GDM1 (cell line): ENCODE measurements around the gene CALY.
"Not testable (repeated sequence)": the region's sequence is repeated elsewhere in the genome, so short reads cannot be mapped to it uniquely, and the experiment has no call there.

Source experiments
- DNase-seq: peaks from one replicate; lab custom pipeline; 2025; lab: John Stamatoyannopoulos, UW

CALY gene

DNA sequence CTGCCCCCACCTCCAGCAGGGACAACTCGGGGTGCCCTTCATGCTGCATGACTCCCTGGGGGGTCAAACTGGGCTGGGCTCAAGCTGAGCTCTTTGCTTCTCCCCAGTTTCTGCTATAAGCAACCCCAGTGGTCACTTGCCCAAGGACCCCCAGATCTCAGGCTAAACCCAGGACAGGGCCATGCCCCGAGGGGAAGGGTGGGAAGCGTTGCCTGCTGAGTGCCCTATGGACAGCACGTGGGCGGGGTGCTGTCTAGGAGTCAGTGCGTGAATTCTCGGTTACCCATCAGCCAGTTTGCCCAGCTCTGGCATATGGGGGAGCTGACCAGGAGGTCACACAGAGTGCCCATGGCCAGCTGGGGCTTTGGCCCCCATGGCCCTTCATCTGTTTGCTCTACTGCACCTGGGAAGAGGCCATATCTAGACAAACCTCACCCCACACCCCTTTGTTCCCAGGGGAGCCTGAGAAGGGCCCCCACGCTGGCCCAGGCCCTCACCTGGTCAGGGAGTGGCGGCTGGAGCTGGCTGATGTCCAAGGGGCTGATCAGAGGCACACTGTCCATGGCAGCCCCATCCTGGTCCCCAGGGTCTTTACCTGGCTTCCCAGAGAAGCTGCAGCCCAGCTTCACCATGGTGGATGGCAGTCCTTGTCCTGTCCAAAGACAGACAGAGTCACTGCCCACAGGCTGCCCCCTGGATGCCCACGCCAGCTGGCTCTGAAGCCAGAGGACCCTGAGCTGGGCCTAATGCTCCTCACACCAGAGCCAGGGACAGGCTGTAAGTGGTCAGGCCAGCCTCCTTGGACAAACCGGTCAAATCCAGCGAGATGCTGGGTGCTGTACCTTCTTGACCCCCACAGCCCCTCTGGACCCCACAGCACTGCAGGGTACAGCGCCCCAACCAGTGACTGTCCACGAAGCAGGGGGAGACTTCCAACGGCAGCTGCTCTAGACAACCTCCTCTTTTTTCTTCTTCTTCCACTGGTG, 8.0 kb downstream of the CALY start:
- no peak for DNase-seq

DNA sequence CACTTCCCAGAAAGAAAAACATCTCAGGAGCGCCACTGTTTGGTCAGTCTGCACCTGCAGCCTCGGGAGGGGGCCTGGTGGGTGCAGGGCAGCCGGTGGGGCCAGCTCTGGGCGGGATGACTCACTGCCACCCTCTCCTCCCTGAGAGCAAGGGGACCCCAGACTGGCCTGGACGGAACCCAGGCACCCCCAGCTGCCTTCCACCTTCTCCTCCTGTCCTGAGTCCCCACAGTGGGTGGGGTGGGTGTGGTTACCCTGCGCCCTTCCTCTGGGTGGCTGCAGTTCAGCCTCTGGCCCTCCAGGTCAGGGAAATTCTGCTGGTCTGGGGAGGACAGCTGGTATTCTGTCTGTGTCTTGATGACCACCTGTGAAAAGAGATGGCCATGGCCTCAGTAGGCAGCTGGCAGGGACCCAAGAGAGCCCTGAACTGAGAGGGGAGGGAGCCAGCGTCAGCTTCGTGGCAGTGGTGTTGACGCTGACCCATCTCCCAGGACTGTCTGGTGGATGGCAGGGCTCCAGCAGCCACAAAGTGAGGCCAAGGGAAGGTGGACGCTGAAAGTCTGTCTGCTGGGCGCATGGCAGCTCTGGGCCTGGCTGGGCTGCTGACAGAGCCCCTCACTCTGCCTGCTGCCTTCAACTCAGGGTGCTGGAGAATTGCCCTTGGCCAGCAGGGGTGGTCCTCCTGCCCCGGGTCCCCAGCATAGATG, 8.9 kb downstream of the CALY start:
- no peak for DNase-seq

DNA sequence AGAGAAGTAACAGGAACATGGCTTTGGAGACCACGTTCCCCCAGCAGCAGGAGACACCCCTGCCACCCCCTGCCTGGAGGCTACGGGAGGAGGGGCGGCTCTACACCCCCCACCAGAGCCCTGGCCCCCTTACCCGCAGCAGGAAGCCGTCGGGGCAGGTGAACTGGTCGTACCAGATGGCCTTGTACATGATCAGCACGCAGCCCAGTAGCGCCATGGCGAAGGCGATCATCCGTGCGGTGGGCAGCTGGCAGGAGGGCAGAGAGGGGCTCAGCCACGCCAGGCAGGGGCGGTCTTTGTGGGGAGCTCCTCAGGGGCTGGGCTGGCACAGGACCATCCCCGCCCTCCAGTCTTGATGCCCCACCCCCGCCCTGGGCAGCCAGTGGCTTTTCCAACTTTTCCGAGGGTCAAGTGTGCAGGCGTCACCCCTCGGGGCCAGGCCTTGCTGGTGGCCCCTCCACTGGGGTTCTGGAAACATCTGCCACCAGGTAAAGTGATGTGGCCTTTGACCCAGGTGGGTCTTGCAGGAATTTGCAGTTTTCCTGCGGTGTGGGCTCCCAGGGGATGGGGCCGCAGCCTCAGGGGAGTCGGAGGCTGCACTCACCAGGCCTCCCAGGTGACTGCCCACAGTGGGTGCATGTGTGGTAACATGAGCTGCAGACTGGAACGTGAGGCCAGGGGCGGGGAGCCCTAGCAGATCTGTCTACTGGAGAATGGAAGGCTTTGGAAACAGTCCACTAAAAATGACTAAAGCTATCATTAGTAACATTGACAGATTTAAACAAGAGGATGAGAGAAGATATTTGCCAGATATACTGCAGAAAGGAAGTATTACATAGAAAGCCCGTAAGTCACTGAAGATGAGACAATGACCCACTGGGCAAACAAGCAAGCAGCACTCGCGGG, 9.7 kb downstream of the CALY start:
- DNase-seq: no peak

DNA sequence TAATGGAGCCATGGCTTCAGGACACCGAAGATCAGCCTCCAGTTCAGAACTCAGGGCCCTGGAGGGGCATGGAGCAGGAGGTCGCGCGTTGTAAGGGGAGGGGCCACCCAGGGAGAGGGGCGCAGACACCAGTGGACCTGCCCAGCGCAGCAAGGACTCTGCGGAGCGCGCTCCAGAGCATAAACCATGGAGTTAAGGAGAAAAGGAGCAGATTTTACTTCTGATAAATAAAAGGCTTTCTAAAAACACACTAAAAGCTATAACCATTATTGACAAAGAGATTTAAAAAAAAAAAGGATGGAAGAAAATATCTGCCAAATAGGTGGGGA, 10.5 kb downstream of the CALY start:
- no peak for DNase-seq

DNA sequence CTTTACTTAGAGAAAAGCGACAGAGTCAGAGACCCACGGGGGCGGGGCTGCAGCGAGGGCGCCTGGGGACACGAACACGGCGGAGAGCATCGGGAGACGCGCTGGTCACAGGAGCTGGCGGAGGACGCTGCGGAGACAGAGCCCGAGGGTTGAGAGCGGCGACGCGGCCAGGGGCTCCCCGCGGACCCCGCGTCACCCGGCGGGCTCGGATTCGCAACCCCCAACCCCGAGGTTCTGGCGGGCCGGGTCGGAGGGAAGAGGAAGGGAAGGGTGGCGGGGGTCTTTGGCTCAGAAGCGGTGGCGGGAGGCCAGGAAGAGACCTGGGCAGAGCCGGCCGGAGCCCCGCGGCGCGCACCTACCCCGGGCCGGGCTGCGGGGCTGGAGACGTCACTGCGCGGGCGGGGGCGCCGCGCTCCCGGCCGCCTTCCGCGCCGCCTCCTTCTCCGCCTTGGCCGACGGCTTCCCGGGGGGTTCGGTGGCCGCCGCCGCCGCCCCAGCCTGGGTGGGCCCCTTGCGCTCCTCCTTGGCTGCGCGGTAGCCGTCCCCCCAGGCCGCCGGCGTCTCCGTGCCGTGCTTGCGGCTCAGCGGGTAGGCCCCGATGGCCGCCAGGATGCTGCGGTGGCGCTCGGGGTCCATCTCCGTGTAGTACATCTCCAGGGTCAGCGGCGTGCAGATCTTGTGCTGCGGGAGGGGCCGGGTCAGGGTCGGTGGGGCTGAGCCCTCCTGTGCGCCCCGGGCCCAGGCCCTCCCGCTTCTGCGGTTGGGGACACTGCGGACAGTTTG, 11.1 kb downstream of the CALY start:
- no peak for DNase-seq

DNA sequence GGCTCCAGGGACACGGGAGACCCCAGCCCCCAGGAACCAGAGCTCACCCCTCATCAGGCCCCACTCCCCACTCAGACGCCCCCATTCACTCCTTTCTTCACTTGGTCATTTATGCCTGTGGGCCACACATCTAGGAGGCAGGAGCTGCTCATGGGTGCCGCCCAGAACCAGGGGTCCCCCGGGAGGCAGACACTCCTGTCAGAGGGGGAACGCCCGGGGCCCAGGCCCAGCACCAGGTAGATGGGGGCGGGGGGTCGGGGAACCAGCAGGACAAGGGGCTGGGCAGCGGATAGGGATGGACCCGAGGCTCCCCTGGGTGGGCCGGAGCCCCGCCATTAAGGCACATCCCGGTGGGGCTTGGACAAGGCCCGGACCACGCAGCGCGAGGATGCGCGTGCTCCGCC, 11.8 kb downstream of the CALY start:
- DNase-seq: no peak

DNA sequence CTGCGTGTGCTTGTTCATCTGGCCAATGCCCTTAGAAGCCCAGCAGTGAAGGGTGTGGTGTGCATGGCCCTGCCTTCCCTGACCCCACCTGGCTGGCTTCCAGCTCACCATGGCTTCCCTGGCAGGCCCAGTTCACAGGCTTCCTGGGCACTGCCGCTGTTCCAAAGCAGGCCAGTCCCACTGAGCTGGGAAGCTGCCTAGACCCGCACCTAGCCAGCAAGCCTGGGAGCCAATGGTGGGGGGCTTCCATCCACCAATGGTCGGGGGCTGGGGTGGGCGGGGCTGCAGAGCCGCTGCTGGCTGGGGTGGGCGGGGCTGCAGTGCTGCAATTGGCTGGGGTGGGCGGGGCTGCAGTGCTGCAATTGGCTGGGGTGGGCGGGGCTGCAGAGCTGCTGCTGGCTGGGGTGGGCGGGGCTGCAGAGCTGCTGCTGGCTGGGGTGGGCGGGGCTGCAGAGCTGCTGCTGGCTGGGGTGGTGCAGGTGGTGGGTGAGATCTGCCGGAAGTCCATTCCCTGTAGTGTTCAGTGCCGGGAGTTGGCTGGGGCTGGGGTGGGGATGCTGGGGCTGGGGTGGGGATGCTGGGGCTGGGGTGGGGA, 12.4 kb downstream of the CALY start:
- no peak for DNase-seq

DNA sequence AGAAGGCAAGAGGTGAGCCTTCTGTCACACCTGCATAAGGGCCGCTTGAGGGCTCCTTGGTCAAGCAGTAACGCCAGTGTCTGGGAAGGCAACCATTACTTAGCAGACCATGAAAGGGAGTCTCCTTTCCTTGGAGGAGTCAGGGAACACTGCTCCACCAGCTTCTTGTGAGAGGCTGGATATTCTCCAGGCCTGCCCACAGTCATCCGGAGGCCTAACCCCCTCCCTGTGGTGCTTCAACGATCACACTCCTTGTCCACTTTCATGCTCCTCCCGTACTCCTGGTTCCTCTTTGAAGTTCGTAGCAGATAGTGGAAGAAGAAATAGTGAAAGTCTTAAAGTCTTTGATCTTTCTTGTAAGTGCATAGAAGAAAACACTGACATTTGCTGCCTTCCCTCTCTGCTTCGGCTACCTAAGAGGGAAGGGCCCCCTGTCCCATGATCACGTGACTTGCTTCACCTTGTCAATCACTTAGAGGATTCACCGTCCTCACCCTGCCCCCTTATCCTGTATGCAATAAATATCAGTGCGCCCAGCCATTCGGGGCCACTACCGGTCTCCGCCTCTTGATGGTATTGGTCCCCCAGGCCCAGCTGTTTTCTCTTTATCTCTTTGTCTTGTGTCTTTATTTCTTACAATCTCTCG, 14.5 kb downstream of the CALY start:
- DNase-seq: not testable (repeated sequence)

DNA sequence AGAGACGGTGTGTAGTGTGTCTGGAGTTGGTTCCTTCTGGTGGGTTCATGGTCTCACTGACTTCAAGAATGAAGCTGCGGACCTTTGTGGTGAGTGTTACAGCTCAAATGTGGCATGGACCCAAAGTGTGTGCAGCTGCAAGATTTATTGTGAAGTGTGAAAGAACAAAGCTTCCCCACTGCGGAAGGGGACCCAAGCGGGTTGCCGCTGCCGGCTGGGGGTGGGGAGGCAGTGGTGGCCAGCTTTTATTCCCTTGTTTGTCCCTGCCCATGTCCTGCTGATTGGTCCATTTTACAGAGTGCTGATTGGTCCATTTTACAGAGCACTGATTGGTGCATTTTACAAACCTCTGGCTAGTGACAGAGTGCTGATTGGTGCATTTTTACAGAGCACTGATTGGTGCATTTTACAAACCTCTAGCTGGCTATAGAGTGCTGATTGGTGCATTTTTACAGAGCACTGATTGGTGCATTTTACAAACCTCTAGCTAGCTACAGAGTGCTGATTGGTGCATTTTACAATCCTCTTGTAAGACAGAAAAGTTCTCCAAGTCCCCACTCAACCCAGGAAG, 15.8 kb downstream of the CALY start:
- not testable (repeated sequence) for DNase-seq

DNA sequence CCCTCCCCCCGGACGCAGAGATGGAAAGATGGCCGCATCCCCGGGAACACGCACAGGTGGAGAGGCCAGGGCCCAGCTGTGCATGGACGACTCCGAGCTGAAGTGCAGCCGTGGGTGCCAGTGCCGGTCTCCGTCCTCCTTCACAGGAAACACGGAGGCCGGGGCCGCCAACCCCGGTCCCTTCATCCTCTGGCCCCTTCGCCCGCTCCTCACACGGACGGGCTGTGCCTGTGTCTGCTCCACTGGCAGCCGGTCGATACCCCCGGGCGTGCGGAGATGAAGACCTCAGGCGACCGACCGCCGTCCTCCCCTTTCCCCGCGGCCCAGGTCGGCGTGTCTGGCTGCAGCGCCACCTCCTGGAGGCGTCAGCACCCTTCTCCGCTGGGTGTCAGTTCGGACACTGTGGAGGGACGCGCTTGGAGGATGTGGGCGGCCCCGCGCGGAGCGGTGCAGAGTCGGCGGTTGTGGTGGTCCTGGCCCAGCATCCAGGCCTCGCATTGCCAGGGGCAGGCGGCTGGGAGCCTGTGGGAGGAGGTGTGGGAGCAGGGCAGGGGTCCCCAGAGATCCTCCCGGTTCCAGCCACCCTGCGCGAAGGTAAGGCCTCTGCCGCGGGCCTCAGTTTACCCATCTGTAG, 18.1 kb downstream of the CALY start:
- DNase-seq: peak; percentile 70

DNA sequence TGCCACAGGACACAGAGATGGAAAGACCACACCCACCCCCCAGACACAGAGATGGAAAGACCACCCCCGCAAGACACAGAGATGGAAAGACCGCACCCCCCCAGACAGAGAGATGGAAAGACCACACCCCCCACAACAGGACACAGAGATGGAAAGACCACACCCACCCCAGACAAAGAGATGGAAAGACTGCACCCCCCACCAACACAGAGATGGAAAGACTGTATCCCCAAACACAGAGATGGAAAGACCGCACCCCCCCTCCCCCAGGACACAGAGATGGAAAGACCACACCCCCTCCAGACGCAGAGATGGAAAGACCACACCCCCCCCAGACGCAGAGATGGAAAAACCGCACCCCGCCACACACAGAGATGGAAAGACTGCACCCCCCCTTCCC, 20.0 kb downstream of the CALY start:
- DNase-seq: no peak

DNA sequence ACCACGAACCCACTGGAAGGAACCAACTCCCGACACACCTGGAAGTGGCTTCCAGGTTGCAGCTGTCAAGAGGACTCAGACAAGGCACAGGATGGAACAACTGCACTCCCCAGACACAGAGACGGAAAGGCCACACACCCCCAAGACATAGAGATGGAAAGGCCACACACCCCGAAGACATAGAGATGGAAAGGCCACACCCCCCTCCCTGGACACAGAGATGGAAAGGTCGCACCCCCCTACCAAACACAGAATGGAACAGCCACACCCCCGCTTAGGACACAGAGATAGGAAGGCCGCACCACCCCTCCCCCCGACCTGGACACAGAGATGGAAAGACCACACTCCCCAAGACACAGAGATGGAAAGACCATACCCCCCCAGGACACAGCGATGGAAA, 20.4 kb downstream of the CALY start:
- DNase-seq: no peak

DNA sequence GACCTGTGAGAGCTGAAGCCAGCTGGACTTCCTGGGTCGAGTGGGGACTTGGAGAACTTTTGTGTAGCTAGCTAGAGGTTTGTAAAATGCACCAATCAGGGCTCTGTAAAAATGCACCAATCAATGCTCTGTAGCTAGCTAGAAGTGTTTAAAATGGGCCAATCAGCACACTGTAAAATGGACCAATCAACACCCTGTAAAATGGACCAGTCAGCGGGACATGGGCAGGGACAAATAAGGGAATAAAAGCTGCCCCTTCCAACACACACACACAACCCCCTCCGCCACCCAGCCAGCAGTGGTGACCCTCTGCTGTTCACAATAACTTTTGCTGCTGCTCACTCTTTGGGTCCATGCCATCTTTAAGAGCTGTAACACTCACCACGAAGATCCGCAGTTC, 20.8 kb downstream of the CALY start:
- no peak for DNase-seq

DNA sequence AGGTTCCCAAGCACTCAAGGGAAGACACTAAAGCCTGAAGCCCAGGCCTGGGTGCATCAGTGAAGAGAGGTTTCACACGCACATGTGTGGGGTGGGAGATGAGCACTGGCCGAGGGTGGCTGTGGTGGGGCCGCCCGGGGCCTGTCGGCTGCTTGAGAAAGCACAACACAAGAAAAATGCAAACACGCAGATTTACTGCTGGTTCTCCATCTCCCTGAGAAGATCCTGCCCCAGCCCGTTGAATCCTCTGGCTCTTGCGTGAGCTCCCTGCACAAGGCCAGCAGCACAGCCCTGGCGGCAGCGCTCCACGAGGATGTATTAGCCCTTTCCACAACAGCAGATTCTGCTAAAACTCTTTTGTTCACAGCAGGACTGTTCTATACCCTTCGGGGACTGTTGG, 21.8 kb downstream of the CALY start:
- DNase-seq: no peak

DNA sequence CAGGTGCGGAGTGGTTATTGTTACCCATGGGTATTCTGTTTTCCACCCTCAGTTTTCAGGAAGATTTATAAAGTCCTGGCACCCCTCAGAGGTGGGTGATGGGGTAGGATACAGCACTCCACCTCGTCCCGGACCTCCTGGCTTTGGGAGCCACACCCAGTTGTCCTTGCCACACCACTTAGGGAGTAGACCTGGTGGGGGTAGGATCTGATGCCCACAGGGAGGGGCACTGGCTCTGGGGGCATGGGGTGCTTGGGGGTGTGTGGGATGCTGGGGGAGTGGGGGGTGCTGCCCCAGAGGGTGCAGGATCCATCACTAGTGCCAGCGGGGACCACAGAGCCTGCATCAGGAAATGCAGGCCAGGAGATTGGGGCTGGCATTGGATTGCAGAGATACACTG, 23.5 kb downstream of the CALY start:
- DNase-seq: no peak

DNA sequence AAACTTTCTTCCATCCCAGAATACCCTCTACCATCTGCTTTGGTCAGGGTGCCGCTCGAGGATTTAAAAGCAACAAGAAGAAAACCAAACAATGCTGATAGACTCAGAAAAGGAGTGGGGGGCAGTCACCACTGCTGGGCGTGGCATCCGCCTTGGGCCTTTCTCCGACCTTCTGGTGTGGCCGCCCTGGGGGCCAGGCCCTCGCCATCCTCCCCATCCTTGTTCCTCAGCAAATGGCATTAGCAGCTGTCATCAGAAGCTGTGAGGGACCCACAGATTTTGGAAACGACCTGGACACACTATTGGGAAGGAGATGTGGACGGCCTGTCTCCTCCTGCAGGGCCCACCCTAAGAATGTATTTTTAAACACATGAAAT, 23.9 kb downstream of the CALY start:
- no peak for DNase-seq

DNA sequence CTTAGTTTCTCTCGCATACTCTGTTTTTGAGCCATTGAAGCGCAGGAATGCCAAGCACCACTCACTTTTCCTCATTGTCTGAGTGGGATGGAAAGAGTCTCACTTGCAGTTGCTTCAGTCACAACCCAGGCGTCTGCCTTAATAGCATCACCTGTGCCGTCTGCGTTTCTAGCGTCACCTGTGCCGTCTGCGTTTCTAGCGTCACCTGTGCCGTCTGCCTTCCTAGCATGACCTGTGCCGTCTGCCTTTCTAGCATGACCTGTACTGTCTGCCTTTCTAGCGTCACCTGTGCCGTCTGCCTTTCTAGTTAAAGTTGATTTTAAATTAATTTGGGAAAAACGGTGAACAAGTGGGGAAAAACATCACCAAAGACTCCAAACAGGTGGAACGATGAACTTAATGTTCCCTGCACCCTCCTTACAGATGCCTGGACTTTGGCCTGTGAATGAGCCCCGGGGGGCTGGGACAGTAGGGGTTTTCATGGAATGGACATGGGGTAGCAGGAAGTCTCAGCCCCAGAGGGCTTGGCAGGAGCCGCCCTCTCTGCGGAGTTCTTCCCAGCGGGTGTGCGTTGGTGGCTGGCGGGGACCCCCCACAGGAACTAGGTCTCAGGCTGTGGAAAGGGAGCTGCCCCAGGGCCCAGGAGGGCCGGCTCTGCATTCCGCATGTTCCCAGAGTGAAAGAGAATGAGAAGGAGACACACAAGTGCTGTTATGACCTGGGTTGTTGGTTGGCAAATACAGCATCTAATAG, 24.5 kb downstream of the CALY start:
- no peak for DNase-seq

DNA sequence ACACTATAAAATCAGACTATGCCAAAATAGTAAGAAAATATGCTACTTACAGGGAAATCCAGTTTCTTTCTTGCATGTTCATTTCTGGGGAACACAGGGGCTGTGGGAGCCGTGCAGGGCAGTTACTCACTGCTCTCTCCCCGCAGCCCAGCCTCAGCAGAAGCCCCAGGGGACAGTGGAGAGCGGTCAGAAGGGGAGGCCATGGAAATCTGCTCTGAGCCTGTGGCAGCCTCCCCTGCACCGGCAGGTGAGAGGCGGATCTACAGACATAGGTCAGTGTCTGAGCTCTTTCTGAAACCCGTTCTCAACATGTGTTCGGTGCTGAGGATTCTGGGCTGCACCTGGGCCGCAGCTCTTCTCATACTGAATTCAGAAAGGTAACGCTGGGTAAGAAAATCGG, 25.1 kb downstream of the CALY start:
- no peak for DNase-seq

DNA sequence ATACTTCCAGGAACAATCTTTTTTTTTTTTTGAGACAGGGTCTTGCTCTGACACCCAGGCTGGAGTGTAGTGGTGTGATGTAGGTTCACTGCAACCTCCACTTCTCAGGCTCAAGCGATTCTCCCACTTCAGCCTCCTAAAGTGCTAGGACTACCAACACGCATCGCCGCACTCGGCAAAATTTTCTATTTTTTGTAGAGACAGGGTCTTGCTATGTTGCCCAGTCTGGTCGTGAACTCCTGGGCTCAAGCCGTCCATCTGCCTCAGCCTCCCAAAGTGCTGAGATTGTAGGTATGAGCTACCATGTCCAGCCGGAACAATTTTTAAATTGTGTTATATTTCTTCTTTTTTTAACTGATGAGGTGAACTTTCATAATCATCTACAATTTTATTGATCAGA, 25.9 kb downstream of the CALY start:
- DNase-seq: no peak
